ENCODE data around the gene MORN2. TPM values are rescaled to one million over a fixed set of nuclear protein-coding genes. Genes with fewer than 3 reads are reported as not detected.

MORN2 gene
- total and polyA plus RNA-seq, 2 of the 13 experiments (the other 11 are each of a cell fraction or from before 2014, with no cell fraction given): 7.0 to 28.0 TPM

- no peak for TF ChIP-seq MAZ (IDR thresholded peaks at IDR 0.05; ENCODE audit: borderline replicate concordance, low read depth, low read length)
- peak; percentile 32; the same call in 1 of the 2 replicates for TF ChIP-seq MAZ (CRISPR knock-in tag; IDR thresholded peaks at IDR 0.05; ENCODE audit: low read depth)
- peak; percentile 91 for TF ChIP-seq SKI (IDR thresholded peaks at IDR 0.05; ENCODE audit: partially characterized antibody)
- no peak for TF ChIP-seq SYNCRIP (IDR thresholded peaks at IDR 0.05; ENCODE audit: insufficient read depth, low read depth, low read length)
- TF ChIP-seq ZNF331 (CRISPR knock-in tag; IDR thresholded peaks at IDR 0.05): 0 out of 2 replicates have a peak, but pooled peaks have one; percentile 25
- TF ChIP-seq SMC3 (IDR thresholded peaks at IDR 0.05; ENCODE audit: low read length): no peak
- no peak for TF ChIP-seq ZNF569 (CRISPR knock-in tag; IDR thresholded peaks at IDR 0.05; ENCODE audit: borderline replicate concordance)
- TF ChIP-seq KDM4B (CRISPR knock-in tag; IDR thresholded peaks at IDR 0.05): no peak
- TF ChIP-seq FOXO1 (CRISPR knock-in tag; IDR thresholded peaks at IDR 0.05): peak; percentile 18; the same call in 1 of the 2 replicates
- peak; percentile 52; the same call in 1 of the 2 replicates for TF ChIP-seq CREM (IDR thresholded peaks at IDR 0.05)
- TF ChIP-seq CREM (CRISPR knock-in tag; IDR thresholded peaks at IDR 0.05): no peak
- TF ChIP-seq KIAA2018 (CRISPR knock-in tag; IDR thresholded peaks at IDR 0.05; ENCODE audit: borderline replicate concordance): no peak
- TF ChIP-seq NBN (conservative IDR thresholded peaks at IDR 0.05): no peak
- TF ChIP-seq NCOR1 (IDR thresholded peaks at IDR 0.05; ENCODE audit: borderline replicate concordance, low read length): 0 out of 2 replicates have a peak, but pooled peaks have one; percentile 20
- peak; percentile 76; the same call in 1 of the 2 replicates for TF ChIP-seq ZNF3 (CRISPR knock-in tag; IDR thresholded peaks at IDR 0.05)
- no peak for TF ChIP-seq PRPF4 (IDR thresholded peaks at IDR 0.05; ENCODE audit: low read depth, low read length, poor library complexity, severe bottlenecking)
- TF ChIP-seq ZNF788 (CRISPR knock-in tag; IDR thresholded peaks at IDR 0.05; ENCODE audit: borderline replicate concordance): no peak
- no peak for TF ChIP-seq HNF1A (IDR thresholded peaks at IDR 0.05; ENCODE audit: low read depth)
- TF ChIP-seq HNF1A (CRISPR knock-in tag; IDR thresholded peaks at IDR 0.05; ENCODE audit: borderline replicate concordance): no peak
- TF ChIP-seq FOSL2 (CRISPR knock-in tag; IDR thresholded peaks at IDR 0.05): peak; percentile 34; the same call in 1 of the 2 replicates
Observed at GRCh38 chr2:38922389-38922788, 46.6 kb downstream of the MORN2 start (continued).
